Tibial nerve (tissue), 4 donors: Measurements from ENCODE around the gene COBLL1. TPM values are rescaled to one million over a fixed set of nuclear protein-coding genes. Genes with fewer than 3 reads are reported as not detected.

ENCODE experiments used
- DNase-seq, 2 donors: peaks; one replicate each; pipeline ENCODE4 v3.0.0-alpha.2; 2019; ENCODE audit warnings: low spot score in 2 of 2
- H3K27ac ChIP-seq, 4 donors: fragments of 200-600 bp; sonication (generic) in 3 of 4; one replicate each; pipeline ENCODE4 v1.5.1; 2017 to 2019; ENCODE audit warnings: mild to moderate bottlenecking in 1 of 4
- H3K27me3 ChIP-seq, 2 donors: fragments of 200-600 bp; sonication (generic) in 1 of 2; one replicate each; pipeline versions ENCODE4 v1.5.1 to v1.6.0; 2017 to 2019
- H3K36me3 ChIP-seq, 3 donors: fragments of 200-600 bp; sonication (generic); one replicate each; pipeline ENCODE4 v1.5.1; 2018 to 2019
- H3K4me1 ChIP-seq, 4 donors: fragments of 200-600 bp; sonication (generic) in 3 of 4; one replicate each; pipeline ENCODE4 v1.5.1; 2017 to 2019
- H3K4me3 ChIP-seq, 4 donors: fragments of 200-600 bp; sonication (generic) in 3 of 4; one replicate each; pipeline ENCODE4 v1.5.1; 2017 to 2019; ENCODE audit warnings: mild to moderate bottlenecking in 1 of 4, moderate library complexity in 1 of 4
- H3K9me3 ChIP-seq, 4 donors: fragments of 200-600 bp; sonication (generic) in 3 of 4; one replicate each; pipeline ENCODE4 v1.5.1; 2017 to 2019
- EP300 ChIP-seq, 2 donors: sonication (generic); formaldehyde crosslinking; IDR thresholded peaks; one replicate each; pipeline ENCODE4 v1.6.1; 2017; ENCODE audit warnings: antibody characterized with exemption in 2 of 2, mild to moderate bottlenecking in 1 of 2
- POLR2A ChIP-seq, 2 donors: fragments of 450-650 bp; IDR thresholded peaks; one replicate each; pipeline ENCODE4 v1.6.1; 2017; ENCODE audit warnings: antibody characterized with exemption in 2 of 2, mild to moderate bottlenecking in 2 of 2, moderate library complexity in 2 of 2
- WGBS, 2 donors: methylation state at CpG; one replicate each; pipeline ENCODE4 v1.1.5; 2018; 5-methylcytosine and 5-hydroxymethylcytosine counted together
- total RNA-seq, 4 donors: library from RNA; depleted of rRNA; stranded (reverse); fragments of >200 nt; gene quantifications; one replicate each; pipeline ENCODE4 v1.1.0, GENCODE V29; 2016
- TF ChIP-seq, protein P1 (sequence below), 5 experiments: fragments of 200-600 bp in 3 of 5; fragments of 450-650 bp in 2 of 5; sonication (generic) in 3 of 5; IDR thresholded peaks; one replicate each; pipeline ENCODE4 v1.5.1; 2016 to 2019; ENCODE audit warnings: antibody characterized with exemption in 5 of 5, mild to moderate bottlenecking in 3 of 5, moderate library complexity in 2 of 5

COBLL1 gene
- total RNA-seq, 4 donors from 2014 or later: 117 to 190 (median 146) TPM

- Histone ChIP-seq H3K27me3 (no peaks in the 10 kb centered on the region), H3K4me1 (peaks cover 0 to 10% (median 0%) of the 10 kb centered on the region in 4 donors), H3K27ac (no peak overlapping the region), H3K4me3 (no peak overlapping the region), H3K36me3 (no peaks in the 10 kb centered on the region), H3K9me3 (no peaks in the 10 kb centered on the region)
- no peak for DNase-seq
- WGBS, 2 donors: 83 to 92% methylated on average over 3 of the region's 3 CpGs
- TF ChIP-seq, protein P1, sequence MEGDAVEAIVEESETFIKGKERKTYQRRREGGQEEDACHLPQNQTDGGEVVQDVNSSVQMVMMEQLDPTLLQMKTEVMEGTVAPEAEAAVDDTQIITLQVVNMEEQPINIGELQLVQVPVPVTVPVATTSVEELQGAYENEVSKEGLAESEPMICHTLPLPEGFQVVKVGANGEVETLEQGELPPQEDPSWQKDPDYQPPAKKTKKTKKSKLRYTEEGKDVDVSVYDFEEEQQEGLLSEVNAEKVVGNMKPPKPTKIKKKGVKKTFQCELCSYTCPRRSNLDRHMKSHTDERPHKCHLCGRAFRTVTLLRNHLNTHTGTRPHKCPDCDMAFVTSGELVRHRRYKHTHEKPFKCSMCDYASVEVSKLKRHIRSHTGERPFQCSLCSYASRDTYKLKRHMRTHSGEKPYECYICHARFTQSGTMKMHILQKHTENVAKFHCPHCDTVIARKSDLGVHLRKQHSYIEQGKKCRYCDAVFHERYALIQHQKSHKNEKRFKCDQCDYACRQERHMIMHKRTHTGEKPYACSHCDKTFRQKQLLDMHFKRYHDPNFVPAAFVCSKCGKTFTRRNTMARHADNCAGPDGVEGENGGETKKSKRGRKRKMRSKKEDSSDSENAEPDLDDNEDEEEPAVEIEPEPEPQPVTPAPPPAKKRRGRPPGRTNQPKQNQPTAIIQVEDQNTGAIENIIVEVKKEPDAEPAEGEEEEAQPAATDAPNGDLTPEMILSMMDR (IDR thresholded peaks at IDR 0.05): no peak
- TF ChIP-seq EP300 (IDR thresholded peaks at IDR 0.05) (no peak), POLR2A (IDR thresholded peaks at IDR 0.05) (no peak)
These were observed 74.7 kb downstream of the COBLL1 start for GRCh38 chr2:164766954-164767320.

DNA sequence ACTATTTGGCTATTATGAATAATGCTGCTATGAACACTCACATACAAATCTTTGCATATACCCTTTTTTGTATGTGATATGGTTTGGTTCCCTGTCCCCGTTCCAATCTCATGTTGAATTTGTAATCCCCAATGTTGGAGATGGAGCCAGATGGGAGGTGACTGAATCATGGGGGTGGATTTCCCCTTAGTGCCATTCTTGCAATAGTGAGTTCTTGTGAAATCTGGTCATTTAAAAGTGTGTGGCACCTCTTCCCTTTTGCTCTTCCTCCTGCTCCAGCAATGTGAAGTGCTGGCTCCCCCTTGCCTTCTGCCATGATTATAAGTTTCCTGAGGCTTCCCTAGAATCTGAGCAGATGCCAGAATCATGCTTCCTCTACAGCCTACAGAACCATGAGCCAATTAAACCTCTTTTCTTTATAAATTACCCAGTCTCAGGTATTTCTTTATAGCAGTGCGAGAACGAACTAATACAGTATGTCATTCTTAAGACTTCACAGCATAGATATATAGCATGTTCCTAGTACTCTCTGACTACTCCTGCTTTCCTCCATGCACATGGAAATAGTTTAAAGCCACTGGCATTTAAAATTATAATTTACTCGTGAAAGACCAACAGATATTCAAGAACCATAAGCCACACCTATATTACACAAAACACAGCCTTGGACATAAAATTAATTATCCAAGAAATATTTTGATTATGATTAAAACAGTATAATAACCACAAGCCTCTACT is 75.2 kb downstream of the COBLL1 start:
- H3K27me3 ChIP-seq: no peaks in the 10 kb centered on the region
- DNase-seq: no peak
- H3K4me3 ChIP-seq: no peak overlapping the region
- H3K4me1 ChIP-seq: peaks cover 0 to 5% (median 0%) of the 10 kb centered on the region in 4 donors
- no peak overlapping the region for H3K27ac ChIP-seq
- H3K36me3 ChIP-seq: no peaks in the 10 kb centered on the region
- 87 to 95% methylated on average over 4 of the region's 4 CpGs for WGBS, 2 donors
- H3K9me3 ChIP-seq: no peaks in the 10 kb centered on the region
- TF ChIP-seq EP300 (IDR thresholded peaks at IDR 0.05) (no peak), POLR2A (IDR thresholded peaks at IDR 0.05) (no peak)
- TF ChIP-seq, protein P1 (IDR thresholded peaks at IDR 0.05): no peak

DNA sequence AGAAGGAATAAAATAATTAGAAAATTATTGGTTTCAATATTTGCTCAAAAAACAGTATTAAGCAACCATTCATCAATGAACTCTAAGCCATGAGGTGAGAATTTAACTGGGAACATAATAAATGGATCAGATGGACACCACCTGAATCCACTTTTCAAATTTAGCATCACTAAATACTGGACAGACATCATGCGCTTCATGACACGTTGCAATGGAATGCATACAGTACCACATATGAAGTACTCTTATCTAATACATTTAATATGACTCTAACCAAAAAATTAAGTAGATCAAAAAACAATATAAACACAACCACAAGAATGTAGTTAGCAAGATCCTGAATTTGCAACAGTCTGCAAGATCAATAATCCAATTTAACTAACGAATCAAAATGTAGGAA is 76.6 kb downstream of the COBLL1 start:
- Histone ChIP-seq H3K36me3 (no peaks in the 10 kb centered on the region), H3K4me1 (peaks cover 0 to 7% (median 0%) of the 10 kb centered on the region in 4 donors), H3K4me3 (no peak overlapping the region), H3K27me3 (no peaks in the 10 kb centered on the region), H3K9me3 (no peaks in the 10 kb centered on the region), H3K27ac (no peak overlapping the region)
- WGBS, 2 donors: 89 to 93% methylated on average over 3 of the region's 3 CpGs
- TF ChIP-seq, protein P1 (IDR thresholded peaks at IDR 0.05): no peak
- TF ChIP-seq EP300 (IDR thresholded peaks at IDR 0.05): no peak
- no peak for TF ChIP-seq POLR2A (IDR thresholded peaks at IDR 0.05)
- DNase-seq: no peak

DNA sequence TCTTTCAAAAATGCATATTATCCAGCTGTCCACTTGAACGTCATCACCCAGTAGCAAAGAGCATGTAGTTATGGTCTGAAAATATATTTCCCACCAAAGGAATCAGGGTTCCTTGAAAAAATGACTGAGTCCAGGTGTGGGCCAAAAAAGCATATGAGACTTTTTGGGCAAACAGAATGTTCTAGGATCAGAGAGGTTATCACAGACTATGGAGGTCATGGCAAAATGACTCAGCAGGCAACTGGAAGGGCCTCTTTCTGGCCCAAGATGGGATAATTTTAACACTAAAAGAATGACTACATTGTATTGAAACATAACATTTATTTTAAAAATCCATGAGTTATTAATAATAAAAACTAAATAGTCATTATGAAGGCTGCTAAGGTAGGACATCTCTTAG is 77.1 kb downstream of the COBLL1 start:
- Histone ChIP-seq H3K27ac (no peak overlapping the region), H3K27me3 (no peaks in the 10 kb centered on the region), H3K4me3 (no peak overlapping the region), H3K36me3 (no peaks in the 10 kb centered on the region), H3K9me3 (no peaks in the 10 kb centered on the region), H3K4me1 (peaks cover 0 to 9% (median 0%) of the 10 kb centered on the region in 4 donors)
- no peak for TF ChIP-seq EP300 (IDR thresholded peaks at IDR 0.05)
- TF ChIP-seq, protein P1 (IDR thresholded peaks at IDR 0.05): no peak
- no peak for TF ChIP-seq POLR2A (IDR thresholded peaks at IDR 0.05)
- DNase-seq: no peak
- 89 to 90% methylated on average over 1 of the region's 1 CpG for WGBS, 2 donors

GRCh38 chr2:164763431-164763830 is 78.2 kb downstream of the COBLL1 start:
- DNase-seq: no peak
- Histone ChIP-seq H3K4me3 (no peak overlapping the region), H3K36me3 (no peaks in the 10 kb centered on the region), H3K27me3 (no peaks in the 10 kb centered on the region), H3K27ac (no peak overlapping the region), H3K9me3 (no peaks in the 10 kb centered on the region), H3K4me1 (peaks cover 0 to 15% (median 0%) of the 10 kb centered on the region in 4 donors)
- WGBS, 2 donors: 77 to 97% methylated on average over 5 of the region's 5 CpGs
- TF ChIP-seq, protein P1 (IDR thresholded peaks at IDR 0.05): no peak
- TF ChIP-seq POLR2A (IDR thresholded peaks at IDR 0.05) (no peak), EP300 (IDR thresholded peaks at IDR 0.05) (no peak)
